Measurements from ENCODE around the gene MSRB1. TPM values are rescaled to one million over a fixed set of nuclear protein-coding genes. Genes with fewer than 3 reads are reported as not detected.

MSRB1 gene
- polyA plus RNA-seq, 1 experiment: 23.1 TPM

DNA sequence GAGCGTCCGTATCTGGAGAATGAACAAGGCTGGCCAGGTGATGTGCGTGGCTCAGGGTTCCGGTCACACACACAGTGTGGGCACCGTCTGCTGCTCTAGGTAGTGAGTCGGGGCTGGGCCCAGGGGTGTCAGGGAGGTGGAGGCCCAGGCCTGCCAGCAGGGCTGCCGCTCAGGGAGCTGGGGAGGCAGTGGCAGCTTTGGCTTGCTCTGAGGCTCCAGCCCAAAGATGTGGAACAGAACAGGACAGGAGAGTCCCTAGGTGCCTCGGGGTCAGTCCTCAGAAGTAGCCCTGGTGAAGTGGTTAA, 33.2 kb upstream of the MSRB1 start:
- TF ChIP-seq, protein P1, sequence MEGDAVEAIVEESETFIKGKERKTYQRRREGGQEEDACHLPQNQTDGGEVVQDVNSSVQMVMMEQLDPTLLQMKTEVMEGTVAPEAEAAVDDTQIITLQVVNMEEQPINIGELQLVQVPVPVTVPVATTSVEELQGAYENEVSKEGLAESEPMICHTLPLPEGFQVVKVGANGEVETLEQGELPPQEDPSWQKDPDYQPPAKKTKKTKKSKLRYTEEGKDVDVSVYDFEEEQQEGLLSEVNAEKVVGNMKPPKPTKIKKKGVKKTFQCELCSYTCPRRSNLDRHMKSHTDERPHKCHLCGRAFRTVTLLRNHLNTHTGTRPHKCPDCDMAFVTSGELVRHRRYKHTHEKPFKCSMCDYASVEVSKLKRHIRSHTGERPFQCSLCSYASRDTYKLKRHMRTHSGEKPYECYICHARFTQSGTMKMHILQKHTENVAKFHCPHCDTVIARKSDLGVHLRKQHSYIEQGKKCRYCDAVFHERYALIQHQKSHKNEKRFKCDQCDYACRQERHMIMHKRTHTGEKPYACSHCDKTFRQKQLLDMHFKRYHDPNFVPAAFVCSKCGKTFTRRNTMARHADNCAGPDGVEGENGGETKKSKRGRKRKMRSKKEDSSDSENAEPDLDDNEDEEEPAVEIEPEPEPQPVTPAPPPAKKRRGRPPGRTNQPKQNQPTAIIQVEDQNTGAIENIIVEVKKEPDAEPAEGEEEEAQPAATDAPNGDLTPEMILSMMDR (IDR thresholded peaks at IDR 0.05; ENCODE audit: low read depth, low read length): no peak
- peaks cover 19% of the 10 kb centered on the region for H3K27me3 ChIP-seq (ENCODE audit: control insufficient read depth, insufficient read depth, low read length)
- H3K4me3 ChIP-seq (ENCODE audit: low read depth, low read length): no peak overlapping the region
- no peak for DNase-seq (ENCODE audit: low read depth, low spot score)
- CTCF ChIA-PET: no interaction called here
- no peak overlapping the region for H3K27ac ChIP-seq (ENCODE audit: low read depth, low read length)
- POLR2A ChIA-PET: interaction anchor here (2.4 kb wide), 1 partner anchor 11 kb away, joined by 11 read pairs; the partner anchor contains the start of gene RPS2
- peaks cover 3% of the 10 kb centered on the region; the same call in 1 of the 2 replicates for H3K9me3 ChIP-seq (ENCODE audit: control insufficient read depth, insufficient read depth, low read length)

- no peak for DNase-seq (ENCODE audit: low read depth, low spot score)
- Histone ChIP-seq H3K27ac (ENCODE audit: low read depth, low read length) (no peak overlapping the region), H3K27me3 (ENCODE audit: control insufficient read depth, insufficient read depth, low read length) (peaks cover 14% of the 10 kb centered on the region), H3K4me3 (ENCODE audit: low read depth, low read length) (no peak overlapping the region), H3K9me3 (ENCODE audit: control insufficient read depth, insufficient read depth, low read length) (peaks cover 3% of the 10 kb centered on the region; the same call in 1 of the 2 replicates)
- TF ChIP-seq, protein P1 (IDR thresholded peaks at IDR 0.05; ENCODE audit: low read depth, low read length): no peak
- POLR2A ChIA-PET: interaction anchor here (1.2 kb wide), 1 partner anchor 11 kb away, joined by 4 read pairs; the partner anchor contains the start of gene RPS2
- CTCF ChIA-PET: no interaction called here
Measured at GRCh38 chr16:1975432-1976215, 32.6 kb upstream of the MSRB1 start.

DNA sequence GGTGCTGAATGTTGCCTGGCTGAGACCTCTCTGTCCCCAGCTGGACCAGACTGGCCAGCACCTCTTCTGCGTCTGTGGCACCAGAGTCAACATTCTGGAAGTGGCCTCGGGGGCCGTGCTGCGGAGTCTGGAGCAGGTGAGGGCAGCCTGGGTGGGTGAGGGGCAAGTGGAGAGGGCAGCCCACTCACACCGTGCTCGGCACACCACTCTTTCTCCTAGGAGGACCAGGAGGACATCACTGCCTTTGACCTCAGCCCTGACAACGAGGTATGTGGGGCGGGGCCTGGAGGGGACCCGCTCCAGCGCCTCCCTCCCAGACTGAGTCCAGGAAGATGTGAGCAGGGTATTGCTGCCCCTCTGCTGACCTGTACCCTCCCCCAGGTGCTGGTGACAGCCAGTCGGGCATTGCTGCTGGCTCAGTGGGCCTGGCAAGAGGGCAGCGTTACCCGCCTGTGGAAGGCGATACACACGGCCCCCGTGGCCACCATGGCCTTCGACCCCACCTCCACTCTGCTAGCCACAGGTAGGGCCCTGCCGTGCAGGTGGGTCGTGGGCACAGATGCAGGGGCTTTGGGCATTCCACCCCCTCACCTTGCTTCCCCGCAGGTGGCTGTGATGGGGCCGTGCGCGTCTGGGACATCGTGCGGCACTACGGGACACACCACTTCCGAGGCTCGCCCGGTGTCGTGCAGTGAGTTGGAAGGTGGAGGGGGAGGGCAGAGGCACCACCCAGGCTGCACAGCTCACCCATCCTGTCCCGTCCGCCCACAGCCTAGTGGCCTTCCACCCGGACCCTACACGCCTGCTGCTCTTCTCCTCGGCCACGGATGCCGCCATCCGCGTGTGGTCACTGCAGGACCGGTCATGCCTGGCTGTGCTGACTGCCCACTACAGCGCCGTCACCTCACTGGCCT, 31.4 kb upstream of the MSRB1 start:
- no peak for DNase-seq (ENCODE audit: low read depth, low spot score)
- ChIA-PET POLR2A (interaction anchor here (1.2 to 1.8 kb wide), 1 partner anchor 10 kb away, joined by 4 to 13 read pairs; the partner anchor contains the start of gene RPS2), CTCF (no interaction called here)
- Histone ChIP-seq H3K4me3 (ENCODE audit: low read depth, low read length) (no peak overlapping the region), H3K9me3 (ENCODE audit: control insufficient read depth, insufficient read depth, low read length) (peaks cover 3% of the 10 kb centered on the region; the same call in 1 of the 2 replicates), H3K27ac (ENCODE audit: low read depth, low read length) (no peak overlapping the region), H3K27me3 (ENCODE audit: control insufficient read depth, insufficient read depth, low read length) (peaks cover 2% of the 10 kb centered on the region)
- TF ChIP-seq, protein P1 (IDR thresholded peaks at IDR 0.05; ENCODE audit: low read depth, low read length): no peak

- no peak overlapping the region for H3K4me3 ChIP-seq (ENCODE audit: low read depth, low read length)
- DNase-seq (ENCODE audit: low read depth, low spot score): no peak
- TF ChIP-seq, protein P1 (IDR thresholded peaks at IDR 0.05; ENCODE audit: low read depth, low read length): no peak
- H3K27me3 ChIP-seq (ENCODE audit: control insufficient read depth, insufficient read depth, low read length): no peaks in the 10 kb centered on the region
- no peak overlapping the region for H3K27ac ChIP-seq (ENCODE audit: low read depth, low read length)
- ChIA-PET CTCF (no interaction called here), POLR2A (interaction anchor here (1.8 kb wide), 1 partner anchor 9 kb away, joined by 13 read pairs; the partner anchor contains the start of gene RPS2)
- peaks cover under 1% of the 10 kb centered on the region; the same call in 1 of the 2 replicates for H3K9me3 ChIP-seq (ENCODE audit: control insufficient read depth, insufficient read depth, low read length)
Measured at GRCh38 chr16:1973461-1974156, 30.6 kb upstream of the MSRB1 start.
